Stimulated activated naive CD4-positive, alpha-beta T cell (primary cell): ENCODE results near the gene C3orf20.
"Not testable (repeated sequence)": the region's sequence is repeated elsewhere in the genome, so short reads cannot be mapped to it uniquely, and the experiment has no call there.

Source experiments
- DNase-seq, 6 experiments: peaks; one replicate each; lab custom pipeline; 2025; lab: John Stamatoyannopoulos, UW

Gene C3orf20

DNA sequence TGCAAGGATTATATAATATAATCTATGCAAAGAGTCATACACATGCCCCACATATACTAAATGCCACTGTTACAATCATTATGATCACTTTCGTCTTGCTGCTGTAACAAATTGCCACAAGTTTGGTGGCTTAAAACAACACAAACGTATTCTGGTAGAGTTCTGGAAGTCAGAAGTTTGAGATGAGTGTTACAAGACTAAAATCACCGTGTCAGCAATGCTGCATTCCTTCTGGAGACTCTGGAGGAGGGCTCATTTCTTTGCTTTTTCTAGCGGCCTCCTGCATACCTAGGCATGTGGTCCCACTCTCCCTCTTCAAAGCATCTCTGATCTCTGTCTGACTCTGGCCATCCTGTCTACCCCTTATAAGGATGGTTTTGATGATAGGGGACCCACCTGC, 24.7 kb upstream of the C3orf20 start:
- peak in 1 of 6 experiments; percentile 27 for DNase-seq

DNA sequence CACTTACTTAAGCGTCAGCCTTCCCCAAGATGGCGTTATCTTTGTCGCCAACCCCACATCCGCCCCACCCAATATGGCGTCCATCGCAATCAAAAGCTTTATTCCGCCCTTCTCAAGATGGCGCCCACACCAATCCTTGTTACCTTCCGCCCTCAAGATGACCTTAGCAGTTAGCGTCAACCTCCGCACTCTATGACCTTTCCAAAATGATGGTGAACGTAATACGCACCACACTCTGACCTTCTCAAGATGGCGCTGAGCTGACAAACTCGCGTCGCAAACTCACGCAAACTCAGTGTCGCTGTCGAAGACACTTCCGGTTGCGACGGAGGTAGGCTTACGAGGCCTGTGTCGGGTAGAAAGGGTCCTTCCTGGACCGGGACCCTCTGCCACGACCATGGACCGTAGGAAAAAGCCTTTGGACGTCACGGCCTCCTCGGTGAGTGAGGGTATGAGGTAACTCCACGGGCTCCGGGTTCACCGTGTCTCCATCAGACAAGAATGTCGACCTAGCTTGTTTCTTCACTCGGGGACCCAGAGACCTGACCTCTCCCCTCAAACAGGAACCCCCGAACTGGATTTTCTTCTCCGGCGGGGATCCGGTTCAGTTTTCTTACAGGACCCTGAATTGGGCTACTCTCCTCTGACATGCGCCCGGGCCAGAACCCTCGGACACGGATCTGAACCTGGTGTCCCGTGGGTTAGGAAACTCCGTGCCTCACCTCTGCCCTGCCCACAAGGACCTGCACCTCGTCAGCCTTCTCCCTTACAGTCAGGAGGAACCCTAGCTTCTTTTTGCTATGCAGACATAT, 23.3 kb upstream of the C3orf20 start, which contains the start of gene CCDC174:
CCDC174 (plus strand) TSS at position 323 of the 812 bp plus-strand sequence; CDS start at position 398, 75 bp downstream.
- DNase-seq, result peak; percentile 90 to 97 (median 94)

DNA sequence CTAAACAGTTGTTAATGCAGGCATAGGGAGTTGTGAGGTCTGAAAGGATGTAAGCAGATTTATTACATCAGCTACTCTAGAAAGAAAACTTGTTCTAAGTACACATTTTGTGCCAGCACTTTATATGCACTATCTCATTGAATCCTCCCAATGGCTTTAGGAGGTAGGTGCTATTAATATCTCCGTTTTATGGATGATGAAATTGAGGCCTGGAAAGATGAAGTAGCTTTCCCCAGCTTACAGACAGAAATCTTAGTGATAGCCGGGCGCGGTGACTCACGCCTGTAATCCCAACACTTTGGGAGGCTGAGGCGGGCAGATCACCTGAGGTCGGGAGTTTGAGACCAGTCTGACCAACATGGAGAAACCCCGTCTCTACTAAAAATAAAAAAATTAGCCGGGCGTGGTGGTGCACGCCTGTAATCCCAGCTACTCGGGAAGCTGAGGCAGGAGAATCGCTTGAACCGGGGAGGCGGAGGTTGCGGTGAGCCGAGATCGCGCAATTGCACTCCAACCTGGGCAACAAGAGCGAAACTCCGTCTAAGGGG, 22.5 kb upstream of the C3orf20 start:
- DNase-seq, result not testable (repeated sequence)

DNA sequence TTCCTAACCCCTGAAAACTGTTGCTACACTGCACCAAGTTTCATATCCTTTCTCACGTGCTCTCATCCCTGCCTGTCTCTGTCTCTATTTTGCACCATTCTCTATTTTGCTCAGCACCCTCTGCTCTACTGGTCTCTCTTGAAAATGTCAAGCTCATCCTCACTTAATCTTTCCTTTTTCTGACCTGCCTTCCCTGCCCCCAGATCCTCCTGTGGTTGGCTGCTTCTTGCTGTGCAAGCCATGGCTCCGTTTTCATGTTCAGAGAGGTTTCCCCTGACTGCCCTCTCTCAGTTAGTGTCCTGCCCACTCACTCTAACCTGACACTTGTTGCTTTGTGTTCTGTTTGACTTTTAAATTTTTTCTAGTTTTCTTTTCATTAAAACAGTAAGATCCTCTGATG, 17.4 kb upstream of the C3orf20 start:
- no peak for DNase-seq

DNA sequence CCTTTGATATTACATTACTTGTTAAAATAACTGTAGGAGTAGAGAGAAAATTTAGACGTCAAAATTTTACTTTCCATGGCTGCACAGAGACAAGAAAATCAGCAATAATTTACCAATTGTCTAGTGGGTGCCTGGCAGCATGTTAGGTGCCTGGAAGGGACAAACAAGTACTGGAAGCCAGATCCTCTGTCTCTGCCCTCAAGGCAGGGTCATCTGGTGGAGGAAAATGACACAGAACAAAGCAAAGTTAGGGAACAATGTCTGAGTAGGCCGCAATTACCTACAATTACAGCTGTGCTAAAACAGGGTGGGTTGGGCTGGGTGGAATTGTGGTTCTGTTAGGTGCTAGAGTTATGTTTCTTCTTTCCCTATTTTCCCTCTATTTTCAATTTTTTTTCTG, 16.0 kb upstream of the C3orf20 start:
- DNase-seq, result no peak

DNA sequence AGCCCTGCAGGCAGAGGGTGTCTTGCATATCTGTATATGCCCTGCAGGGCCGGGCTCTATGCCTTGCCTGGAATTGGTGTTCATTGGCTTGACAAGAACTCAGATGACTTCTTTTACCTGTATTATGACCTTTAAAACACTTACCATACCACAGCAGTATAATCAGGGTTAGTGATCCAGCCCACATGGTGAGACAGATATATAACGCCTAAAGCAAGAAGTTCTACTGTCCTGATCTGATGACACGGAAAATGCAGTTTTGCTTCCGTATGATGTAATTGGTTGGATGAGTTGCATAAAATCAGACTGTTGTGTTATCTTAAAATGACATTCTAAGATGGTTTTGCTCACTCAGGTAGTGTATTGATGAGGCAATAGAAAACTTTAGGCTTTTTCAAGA, 14.0 kb upstream of the C3orf20 start:
- no peak for DNase-seq

DNA sequence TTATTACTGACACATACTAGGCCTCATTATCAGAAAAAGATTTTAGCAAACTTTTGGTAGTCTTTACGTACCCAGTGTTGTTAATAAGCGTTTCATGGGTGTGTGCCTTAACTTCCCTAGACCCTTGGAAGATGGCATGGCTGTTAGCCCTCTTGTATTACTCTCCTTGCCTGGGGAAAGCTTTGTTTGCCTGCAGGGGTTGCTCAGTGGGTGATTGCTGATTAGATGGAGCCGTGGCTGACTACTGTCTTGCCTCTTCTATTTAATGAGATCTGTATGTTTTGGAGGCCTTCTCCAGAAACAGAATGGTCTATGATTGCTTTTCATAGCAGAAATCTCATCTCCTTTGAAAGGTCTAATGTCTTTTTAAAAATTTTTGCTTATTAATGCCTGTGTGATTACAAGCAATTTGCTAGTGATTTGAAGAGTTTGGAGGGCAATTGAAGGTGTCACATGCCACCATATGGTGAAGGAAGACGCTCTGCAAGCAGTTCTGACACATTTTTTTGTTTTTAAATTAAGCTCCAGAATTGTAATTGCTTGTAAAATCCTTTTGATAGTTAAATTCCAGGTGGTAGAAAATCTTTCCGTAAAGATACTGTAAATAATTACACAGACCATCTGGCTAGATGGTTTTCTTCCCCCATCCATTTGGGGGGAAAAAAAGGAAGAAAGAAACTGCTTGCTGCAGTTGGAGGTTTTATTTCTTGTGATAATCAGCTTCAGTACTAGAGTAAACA, 11.4 kb upstream of the C3orf20 start:
- no peak for DNase-seq

DNA sequence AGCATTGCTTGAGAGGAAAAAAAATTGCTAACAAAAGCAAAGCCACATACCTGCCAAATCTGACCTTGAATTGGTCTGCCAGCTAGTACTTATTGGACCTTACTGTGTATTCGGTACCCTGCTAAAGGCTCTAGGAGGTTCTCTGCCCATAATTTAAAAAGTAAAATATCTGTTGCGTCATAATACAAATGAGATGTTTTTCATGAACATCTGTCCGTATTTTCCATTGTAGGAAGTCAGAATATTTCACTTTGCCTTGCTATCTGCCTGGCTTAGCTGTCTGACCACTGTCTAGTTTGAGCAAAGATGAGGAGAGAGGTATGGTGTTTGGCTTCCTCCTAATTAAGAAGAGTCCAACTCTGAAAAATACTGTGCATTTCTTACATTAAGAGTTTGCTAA, 10.8 kb upstream of the C3orf20 start:
- no peak for DNase-seq

DNA sequence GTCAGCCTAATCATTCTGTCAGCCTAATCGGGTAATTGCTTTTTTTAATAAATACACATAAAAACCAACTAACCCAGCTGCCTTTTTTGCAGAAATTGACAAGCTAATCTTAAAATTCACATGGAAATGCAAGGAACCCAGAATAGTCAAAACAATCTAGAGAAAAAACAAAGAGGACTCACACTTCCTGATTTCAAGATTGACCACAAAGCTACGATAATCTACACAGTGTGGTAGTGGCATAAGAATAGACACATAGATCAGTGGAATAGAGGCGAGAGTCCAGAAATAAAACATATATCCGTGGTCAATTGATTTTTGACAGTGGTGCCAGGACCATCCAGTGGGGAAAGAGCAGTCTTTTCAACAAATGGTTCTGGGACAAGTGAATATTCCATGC, 2.4 kb upstream of the C3orf20 start:
- no peak for DNase-seq

DNA sequence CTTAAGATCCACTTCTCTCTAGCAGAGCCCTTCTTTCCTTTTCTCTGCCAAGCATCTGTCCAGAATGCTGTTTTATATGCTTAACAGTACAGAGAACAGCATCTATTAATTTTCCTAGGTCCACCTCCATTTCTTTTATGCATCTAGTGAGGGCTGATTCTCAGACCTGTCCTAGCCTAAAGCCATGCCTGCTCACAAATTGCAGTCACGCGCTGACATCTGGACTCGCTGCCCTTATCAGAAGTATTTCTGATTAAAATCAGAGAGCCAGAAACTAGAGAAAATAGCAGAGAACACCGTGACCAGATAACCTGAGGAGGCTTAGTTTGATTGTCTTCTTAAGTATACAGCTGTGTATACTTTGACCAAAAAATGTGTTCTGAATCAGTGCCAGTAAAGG, 1.9 kb downstream of the C3orf20 start:
- no peak for DNase-seq

DNA sequence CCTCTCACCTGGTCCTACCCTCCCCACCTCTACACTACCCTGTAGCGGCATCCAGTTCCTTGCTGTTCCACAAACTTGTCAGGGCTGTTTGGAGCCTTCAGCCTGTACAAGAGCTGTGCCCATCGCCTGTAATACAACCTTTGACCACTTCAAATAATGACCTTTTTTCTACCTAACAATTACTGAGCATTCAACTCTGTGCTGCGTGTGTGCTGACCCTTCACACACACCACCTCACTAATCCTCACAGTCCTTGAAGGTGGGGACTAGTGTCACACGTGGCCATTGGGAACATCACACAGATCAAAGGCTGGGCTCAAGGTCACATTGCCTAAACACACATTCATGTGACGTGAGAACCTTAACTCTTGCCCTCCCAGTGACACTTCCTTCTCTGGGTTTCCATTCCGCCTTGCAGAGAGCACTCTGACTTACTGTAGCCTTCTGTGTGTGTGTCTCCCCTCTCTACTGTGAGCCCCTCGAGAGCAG, 3.1 kb downstream of the C3orf20 start:
- DNase-seq, result no peak

DNA sequence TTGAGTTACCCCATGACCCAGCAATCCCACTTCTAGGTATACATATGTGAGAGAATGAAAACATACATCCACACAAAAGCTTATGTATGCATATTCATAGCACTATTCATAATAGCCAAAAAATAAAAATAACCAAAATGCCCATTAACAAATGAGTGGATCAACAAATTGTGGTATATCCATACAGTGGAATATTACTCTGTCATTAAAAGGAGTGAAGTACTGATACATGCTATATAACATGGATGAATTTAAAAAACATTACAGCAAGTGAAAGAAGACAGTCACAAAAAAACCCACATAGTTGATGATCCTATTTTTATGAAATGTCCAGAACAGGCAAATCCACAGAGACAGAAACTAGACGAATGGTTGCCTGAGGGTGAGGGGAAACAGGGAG, 5.2 kb downstream of the C3orf20 start:
- DNase-seq, result no peak

DNA sequence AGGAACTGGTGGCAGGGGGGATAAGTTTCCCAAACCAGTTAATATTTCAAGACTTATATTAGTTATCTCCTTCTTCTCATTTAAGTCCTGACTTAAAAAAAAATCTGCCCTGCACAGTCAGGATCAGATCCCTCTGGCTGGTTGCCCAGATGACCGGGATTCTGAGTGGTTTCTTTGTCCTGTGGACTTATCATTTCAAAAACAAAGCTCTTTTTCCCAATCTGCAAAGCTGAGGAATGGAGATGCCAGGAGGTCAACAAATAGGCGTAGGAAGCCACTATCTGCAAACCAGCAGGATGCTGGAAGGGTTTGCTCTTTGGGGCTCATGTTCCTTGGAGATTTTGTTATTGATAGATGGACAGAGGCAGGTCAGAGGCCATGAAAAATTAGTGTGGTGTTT, 5.8 kb downstream of the C3orf20 start:
- DNase-seq, result no peak

DNA sequence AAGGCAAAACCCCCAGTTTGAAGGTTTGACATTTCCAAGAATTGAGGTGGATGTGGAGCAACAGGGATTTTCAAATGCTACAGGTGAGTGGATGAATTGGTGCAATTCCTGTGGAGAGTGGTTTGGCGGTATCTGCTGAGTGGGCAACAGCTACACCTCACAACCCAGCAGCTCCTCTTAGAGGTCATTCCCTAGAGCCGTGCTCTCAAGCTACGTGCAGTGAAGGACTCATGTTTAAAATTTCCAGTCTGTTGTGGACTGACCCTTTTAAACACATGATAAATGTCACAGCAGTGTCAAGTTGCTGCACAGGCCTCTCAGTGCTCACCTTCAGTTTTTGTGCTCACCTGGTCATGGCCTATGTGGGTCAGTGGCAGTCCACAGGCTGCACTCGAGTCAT, 9.5 kb downstream of the C3orf20 start:
- DNase-seq, result no peak

DNA sequence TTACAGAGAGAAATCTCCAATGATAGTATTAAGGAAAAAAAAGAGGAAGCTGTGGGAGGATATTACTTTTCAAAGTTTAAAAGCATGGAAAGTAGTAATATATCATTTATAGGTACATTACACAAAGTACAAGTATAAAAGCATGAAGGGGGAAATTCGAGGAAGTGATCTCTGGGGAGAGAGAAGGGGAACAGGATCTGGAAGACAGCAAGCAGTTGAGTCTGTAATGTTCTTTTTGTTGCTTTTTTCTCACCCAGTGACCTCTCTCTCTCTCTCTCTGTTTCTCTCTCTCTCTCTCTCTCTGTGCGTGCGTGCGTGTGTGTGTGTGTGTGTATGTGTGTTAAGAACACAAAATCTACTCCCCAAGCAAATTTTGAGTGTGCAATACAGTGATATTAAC, 10.2 kb downstream of the C3orf20 start:
- no peak for DNase-seq

DNA sequence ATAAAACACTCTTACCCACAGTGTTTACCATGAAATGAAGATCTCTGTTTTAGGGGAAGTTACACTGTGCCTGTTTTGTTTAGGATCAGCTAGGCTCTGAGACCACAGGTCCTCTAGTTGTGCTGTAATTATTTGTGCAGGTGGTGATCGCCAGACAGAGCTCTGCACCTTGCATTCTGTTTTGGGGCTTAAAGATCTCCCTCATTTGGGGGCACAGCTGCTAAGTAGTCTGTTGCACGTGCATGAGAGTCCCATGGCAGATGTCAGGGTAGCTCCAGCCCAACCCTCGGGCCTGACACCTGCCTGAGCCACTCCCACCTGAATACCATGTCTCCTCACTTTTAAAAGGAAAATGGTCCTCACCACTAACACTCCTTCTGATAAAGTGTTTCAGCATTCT, 12.4 kb downstream of the C3orf20 start:
- DNase-seq, result no peak

DNA sequence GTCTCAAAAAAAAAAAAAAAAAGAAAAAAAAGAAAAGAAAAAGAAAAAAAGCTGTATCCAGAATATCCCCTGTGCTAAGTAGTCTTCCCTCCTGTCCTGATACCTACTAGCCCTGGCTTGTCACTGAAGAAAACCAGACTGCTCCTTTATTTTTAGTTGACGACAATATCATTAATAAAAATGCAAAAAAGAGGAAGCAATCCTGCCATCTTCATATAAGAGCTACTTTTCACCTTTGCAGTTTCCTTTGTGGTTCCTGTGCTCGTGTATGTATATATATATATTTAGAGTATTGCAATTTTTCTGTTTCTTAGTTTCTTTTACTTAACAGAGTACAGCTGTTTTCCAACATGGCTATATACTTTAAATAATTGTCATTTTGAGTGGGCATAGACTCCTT, 13.6 kb downstream of the C3orf20 start:
- no peak for DNase-seq

DNA sequence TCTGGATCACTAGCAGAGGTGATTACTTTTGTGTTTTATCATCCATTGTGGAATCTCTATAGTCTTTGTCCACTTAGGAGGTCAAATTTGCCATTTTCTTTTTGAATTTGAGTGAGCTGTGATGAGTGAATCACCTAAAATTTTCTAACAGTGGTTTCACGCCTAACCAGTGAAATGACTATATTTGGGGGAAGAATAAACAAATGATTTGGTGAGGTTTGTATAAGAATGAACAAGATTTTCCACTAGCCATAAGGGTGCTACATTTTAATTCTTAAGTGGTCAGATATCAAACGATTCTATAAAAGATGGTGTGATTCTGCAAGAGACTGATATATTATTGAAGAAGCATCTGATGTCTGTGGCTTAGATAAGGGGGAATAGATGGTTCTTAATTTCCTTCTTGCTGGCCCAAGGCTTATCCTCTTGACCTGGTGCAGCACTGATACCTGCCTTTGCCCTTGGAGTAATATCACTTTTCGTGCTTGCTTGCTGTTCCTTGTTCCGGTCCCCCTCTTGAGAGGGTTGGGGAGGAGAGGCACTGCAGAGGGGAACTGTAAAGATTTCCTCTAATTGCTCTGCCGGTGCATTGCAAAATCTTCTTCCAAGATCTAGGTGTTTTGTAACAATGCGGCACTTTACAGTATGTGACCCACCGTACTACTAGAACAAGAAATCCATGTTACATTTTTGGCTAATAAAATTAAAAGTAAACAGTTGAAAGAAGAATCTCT, 14.5 kb downstream of the C3orf20 start:
- no peak for DNase-seq

DNA sequence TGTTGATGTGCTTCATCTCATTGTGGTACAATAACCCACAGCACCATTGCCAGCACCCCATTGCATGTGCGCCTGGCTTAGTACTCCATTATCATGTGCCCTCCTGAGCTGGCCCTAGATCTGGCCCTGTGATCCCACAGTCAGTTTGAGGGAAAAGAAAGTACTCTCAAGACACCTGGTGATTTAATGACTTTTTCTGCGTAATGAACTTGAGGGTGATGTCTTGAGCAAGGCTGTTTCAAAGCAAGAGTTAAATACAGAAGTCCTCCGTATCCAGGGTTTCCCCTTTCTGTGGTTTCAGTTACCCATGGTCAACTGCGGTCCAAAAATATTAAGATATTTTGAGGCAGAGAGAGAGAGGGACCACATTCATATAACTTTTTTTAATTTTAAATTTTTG, 16.3 kb downstream of the C3orf20 start:
- no peak for DNase-seq

DNA sequence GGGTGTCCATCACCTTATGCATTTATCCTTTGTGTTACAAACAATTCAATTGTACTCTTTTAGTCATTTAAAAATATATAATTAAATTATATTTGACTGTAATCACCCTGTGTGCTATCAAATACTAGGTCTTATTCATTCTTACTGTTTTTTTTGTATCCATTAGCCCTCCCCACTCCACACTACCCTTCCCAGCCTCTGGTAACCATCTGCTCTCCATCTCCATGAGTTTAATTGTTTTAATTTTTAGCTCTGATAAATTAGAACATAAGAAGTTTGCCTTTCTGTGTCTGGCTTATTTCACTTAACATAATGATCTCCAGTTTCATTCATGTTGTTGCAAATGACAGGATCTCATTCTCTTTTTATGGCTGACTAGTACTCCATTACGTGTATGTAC, 16.8 kb downstream of the C3orf20 start:
- no peak for DNase-seq

DNA sequence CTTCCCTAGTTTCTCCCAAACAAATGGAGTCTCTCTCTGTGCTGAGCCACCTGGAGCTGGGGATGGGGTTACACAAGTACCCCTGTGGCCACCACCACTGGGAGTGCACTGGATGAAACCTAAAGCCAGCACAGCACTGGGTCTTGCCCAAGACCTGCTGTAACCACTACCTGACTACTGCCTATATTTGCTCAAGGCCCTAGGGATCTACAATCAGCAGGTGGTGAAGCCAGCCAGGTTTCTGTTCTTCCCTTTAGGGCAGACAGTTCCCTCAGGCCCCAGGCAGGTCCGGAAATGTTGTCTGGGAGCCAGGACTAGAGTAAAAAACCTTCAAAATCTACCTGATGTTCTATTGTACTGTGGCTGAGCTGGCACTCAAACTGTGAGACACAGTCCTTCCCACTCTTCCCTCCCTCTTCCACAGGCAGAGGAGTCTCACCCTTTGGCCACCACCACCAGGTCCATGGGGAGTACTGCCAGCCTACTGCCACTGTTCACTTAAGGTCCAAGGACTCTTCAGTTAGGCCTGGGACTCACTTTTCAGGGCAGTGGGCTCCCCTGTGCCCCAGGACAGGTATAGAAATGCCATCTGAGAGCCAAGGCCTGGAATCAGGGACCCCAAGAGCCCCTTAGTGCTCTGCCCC, 23.8 kb downstream of the C3orf20 start:
- DNase-seq, result no peak

DNA sequence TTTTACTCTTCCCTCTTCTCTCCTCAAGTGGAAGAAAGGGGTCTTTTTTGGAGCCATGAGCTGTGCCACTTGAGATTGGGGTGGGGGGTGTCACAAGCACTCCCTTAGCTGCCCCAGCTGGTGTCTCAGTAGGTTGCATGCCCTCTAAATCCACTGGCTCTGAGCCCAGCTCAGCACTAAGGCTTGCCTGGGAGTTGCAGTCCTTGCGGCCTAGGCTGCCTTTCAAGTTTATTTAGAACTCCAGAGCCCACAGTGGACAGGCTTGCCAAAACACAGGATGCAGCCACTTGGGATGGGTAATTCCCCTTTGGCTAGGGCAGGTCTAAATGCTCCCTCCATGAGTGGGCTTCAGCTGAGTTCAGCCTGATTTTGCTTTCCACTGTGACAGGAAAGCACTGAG, 24.7 kb downstream of the C3orf20 start:
- DNase-seq, result no peak
